ENCODE results near the gene TENM4. TPM values are rescaled to one million over a fixed set of nuclear protein-coding genes. Genes with fewer than 3 reads are reported as not detected.

The TENM4 gene
- total RNA-seq, 1 donor, result 10.4 TPM

DNA sequence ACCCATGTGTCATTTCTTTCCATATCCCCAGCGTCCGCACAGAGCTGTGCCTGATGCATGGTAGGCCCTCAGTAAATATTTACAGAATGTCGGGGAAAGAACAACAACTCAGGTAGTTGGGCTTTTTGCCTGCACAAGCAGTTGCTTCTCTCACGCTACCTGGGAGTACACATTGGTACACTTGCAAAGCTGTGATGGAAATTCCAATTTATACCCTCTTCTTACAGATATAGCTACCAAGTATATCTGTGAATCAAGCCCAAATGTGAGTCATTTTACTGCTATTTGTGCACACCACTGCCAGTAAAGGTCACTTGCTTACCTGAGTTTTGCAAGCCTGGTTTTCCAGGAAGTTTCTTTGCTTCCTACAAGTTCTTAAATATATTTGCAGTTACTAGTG, 533.2 kb downstream of the TENM4 start:
- DNase-seq (ENCODE audit: low read depth), result no peak
- no peak overlapping the region for H3K4me3 ChIP-seq (ENCODE audit: low read depth, low read length)
- TF ChIP-seq, protein P1, sequence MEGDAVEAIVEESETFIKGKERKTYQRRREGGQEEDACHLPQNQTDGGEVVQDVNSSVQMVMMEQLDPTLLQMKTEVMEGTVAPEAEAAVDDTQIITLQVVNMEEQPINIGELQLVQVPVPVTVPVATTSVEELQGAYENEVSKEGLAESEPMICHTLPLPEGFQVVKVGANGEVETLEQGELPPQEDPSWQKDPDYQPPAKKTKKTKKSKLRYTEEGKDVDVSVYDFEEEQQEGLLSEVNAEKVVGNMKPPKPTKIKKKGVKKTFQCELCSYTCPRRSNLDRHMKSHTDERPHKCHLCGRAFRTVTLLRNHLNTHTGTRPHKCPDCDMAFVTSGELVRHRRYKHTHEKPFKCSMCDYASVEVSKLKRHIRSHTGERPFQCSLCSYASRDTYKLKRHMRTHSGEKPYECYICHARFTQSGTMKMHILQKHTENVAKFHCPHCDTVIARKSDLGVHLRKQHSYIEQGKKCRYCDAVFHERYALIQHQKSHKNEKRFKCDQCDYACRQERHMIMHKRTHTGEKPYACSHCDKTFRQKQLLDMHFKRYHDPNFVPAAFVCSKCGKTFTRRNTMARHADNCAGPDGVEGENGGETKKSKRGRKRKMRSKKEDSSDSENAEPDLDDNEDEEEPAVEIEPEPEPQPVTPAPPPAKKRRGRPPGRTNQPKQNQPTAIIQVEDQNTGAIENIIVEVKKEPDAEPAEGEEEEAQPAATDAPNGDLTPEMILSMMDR (IDR thresholded peaks at IDR 0.05; ENCODE audit: insufficient read depth, low read depth, low read length), result no peak

DNA sequence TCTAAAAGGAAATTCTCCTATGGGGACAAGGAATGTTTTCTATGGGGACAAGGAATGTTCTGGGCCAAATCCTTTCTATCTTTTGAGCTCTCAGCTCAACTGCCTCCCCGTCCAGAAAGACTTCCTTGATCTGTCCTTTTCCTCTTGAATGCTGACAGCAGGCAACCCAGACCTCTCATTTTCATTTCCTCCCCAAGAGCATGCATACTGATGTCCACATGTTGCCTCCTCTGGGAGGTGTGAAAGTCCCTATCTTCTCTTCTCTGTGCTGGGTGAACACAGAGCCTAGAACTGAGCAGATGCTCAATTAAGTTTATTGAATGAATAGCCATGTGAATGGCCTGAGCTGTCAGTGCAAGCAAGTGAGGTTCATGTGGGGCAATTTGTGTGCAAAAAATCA, 534.3 kb downstream of the TENM4 start:
- H3K4me3 ChIP-seq (ENCODE audit: low read depth, low read length), result no peak overlapping the region
- TF ChIP-seq, protein P1 (IDR thresholded peaks at IDR 0.05; ENCODE audit: insufficient read depth, low read depth, low read length), result no peak
- DNase-seq (ENCODE audit: low read depth), result no peak

DNA sequence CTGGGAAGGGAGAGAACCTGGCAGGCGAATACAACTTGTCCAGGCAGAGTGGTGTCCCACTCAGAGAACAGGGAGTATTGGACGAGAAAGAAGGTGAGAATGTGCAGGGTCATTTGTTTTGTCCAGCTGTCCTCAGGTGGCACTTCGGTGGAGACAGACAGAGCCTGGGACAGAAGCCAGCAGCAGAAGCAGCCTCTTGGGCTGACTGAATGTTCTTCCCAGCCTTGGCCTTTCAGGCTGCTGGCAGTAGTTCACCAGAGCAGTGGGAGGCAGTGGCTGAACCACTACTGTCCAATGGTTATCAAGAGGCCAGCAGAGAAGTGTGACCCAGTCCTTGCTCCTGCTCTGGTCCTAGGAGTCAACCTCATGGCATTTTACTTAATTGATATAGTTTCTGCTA, 535.1 kb downstream of the TENM4 start:
- DNase-seq (ENCODE audit: low read depth), result no peak
- no peak overlapping the region for H3K4me3 ChIP-seq (ENCODE audit: low read depth, low read length)
- TF ChIP-seq, protein P1 (IDR thresholded peaks at IDR 0.05; ENCODE audit: insufficient read depth, low read depth, low read length), result no peak

DNA sequence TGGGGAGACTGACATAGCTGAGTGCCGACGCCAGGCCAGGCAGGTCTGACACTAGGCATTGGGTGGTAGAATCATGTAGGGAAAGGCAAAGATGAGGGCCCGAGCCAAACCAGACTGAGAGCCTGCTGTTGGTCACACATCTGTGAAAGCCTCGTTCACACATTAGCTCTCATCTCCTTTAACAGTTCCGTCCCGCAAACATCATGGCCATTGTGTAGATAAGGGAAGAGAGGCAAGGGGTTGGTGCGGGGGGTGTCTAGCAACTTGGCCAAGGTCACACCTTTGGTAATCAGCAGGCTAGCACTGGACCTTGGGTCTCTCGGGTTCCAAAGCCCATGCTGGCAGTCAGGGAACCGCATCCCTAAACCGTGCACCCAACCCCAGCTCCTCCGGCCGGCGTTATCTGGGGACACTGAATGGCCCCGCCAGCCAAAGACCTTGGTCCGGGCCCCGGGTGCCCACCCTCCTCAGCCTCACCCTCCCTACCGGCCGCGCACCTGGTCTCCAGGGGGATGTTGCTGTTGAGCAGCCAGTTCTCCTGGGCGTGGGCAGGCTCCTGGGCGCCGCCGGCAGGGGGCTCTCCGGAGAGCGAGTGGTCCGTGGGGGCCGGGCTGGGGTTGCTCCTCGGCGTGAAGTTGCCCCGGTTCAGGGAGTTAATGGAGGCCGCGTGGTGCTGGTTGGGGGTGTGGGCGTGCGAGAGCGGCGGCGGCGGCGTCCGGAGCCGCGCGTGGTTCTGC, 537.9 kb downstream of the TENM4 start:
- no peak overlapping the region for H3K4me3 ChIP-seq (ENCODE audit: low read depth, low read length)
- TF ChIP-seq, protein P1 (IDR thresholded peaks at IDR 0.05; ENCODE audit: insufficient read depth, low read depth, low read length), result no peak
- no peak for DNase-seq (ENCODE audit: low read depth)

DNA sequence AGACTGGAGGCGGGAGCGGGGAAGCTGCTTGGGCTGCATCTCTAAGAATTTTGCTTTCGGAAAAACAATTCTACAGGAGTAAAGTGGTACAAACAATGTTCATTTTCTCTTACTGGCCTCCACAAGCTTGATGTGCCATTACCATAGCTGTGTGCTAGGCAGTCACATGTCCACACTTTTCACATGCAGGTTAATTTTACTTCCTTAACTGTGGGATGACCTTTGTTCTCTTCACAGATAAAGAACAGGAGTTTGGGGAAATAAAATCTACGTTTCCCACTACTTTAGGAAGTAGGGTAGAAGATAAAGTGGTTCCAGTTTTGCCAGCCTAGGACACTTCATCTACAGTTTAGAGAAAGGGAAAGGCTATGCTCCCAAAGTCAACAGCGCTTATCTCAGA, 539.0 kb downstream of the TENM4 start:
- no peak for DNase-seq (ENCODE audit: low read depth)
- TF ChIP-seq, protein P1 (IDR thresholded peaks at IDR 0.05; ENCODE audit: insufficient read depth, low read depth, low read length), result no peak
- no peak overlapping the region for H3K4me3 ChIP-seq (ENCODE audit: low read depth, low read length)

DNA sequence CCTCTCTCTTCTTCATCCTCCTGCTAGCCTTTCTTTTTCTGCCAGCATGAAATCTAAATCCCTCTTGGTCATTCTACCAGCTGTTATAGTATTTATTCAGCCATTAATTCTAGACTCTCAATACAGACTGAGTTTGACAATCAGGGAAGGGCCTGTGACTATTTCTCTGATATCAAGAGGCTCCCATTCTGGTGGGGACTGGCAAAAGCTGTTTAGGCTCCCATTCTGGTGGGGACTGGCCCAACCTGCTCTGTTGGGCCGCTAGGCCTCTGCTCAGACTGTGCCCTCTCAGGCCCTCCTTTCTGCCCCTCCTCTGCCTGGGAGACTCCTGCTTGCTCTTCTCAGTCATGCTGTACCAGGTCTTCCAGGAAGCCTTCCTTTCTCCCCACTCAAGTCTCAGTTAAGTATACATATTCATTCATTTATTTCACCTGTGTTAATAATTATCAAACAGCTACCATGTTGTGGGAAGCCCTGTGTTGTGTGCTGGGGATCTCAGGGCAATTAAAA, 542.5 kb downstream of the TENM4 start:
- no peak overlapping the region for H3K4me3 ChIP-seq (ENCODE audit: low read depth, low read length)
- no peak for DNase-seq (ENCODE audit: low read depth)
- TF ChIP-seq, protein P1 (IDR thresholded peaks at IDR 0.05; ENCODE audit: insufficient read depth, low read depth, low read length), result no peak

DNA sequence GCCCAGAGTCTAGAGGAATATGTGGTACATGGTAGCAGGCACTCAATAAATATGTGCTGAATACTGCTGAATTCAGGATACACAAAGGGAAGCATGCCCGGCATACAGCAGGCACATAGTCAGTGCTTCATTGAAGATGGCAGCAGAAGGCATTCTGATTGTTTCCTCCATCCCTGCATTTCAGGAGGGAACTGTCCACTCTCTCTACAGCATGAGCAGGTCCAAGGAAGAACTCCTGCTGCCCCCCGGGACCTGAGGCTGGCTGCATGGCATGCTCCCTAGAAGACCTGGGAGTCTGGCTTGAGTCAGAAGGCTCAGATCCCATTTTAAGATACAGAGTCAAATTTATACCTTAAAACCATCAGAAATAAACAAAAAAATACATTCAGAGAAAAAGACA, 546.8 kb downstream of the TENM4 start:
- TF ChIP-seq, protein P1 (IDR thresholded peaks at IDR 0.05; ENCODE audit: insufficient read depth, low read depth, low read length), result no peak
- DNase-seq (ENCODE audit: low read depth), result no peak

More for the DNA sequence above, 546.8 kb downstream of the TENM4 start:
- H3K4me3 ChIP-seq (ENCODE audit: low read depth, low read length), result no peak overlapping the region
